AG04450 (cell line): ENCODE results near the gene PSMG4. TPM values are rescaled to one million over a fixed set of nuclear protein-coding genes. Genes with fewer than 3 reads are reported as not detected.

Experiments
- CTCF ChIA-PET: fragments of 300-600, 350-600 bp; formaldehyde crosslinking; extraction: SDS; loops from one replicate; lab custom pipeline; 2022; ENCODE audit warnings: antibody characterized with exemption, inconsistent platforms; lab: Charles Lee
- POLR2A ChIA-PET: fragments of 350-600 bp; formaldehyde crosslinking; extraction: SDS; loops from one replicate; lab custom pipeline; 2021; ENCODE audit warnings: antibody characterized with exemption, inconsistent platforms; lab: Yijun Ruan, JAX
- DNase-seq: peaks from one replicate; pipeline ENCODE4 v3.0.0-alpha.2; 2011; ENCODE audit warnings: low read depth, low spot score
- H3K27ac ChIP-seq: one replicate; pipeline ENCODE4 v1.5.1; 2012; ENCODE audit warnings: low read depth, low read length, control low read depth
- H3K27me3 ChIP-seq: one replicate; pipeline ENCODE4 v1.6.0; 2012; ENCODE audit warnings: low read length; ENCODE audit not compliant: control insufficient read depth, insufficient read depth
- H3K4me3 ChIP-seq: 2 replicates; pipeline ENCODE4 v1.5.1; 2011; ENCODE audit warnings: mild to moderate bottlenecking, low read depth, low read length, control low read depth
- H3K9me3 ChIP-seq: 2 replicates; pipeline ENCODE4 v1.5.1; 2012; ENCODE audit warnings: low read length; ENCODE audit not compliant: control insufficient read depth, insufficient read depth
- polyA plus RNA-seq: library from polyadenylated mRNA; depleted of rRNA; stranded (reverse); fragments of >200 nt; gene quantifications from 2 replicates; pipeline ENCODE4 v1.2.3, GENCODE V29; 2011
- TF ChIP-seq, protein P1 (sequence below): IDR thresholded peaks from 2 replicates; pipeline ENCODE4 v1.5.1; 2011; ENCODE audit warnings: low read depth, low read length, control low read depth, inconsistent platforms

Gene PSMG4
- polyA plus RNA-seq, 1 experiment, result 15.8 TPM

DNA sequence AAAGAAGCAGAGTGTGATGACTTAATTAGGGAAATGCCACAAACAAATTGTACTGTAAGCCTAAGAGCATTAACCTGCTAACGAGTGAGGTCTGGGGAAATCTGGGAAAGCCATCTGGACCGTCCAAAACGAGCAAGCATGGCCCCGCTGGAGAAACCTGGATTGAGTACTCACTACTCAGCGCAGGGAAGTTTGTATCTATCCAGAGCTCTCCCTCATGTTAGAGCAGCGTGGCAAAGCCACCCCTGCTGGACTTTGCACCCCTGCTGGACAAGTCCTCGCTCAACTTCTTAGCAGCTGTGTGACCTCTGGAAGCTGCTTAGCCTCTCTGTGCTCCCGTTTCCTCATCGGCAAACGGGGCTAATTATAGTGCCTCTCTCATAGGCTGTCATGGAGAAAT is 37.3 kb downstream of the PSMG4 start:
- POLR2A ChIA-PET, result no interaction called here
- CTCF ChIA-PET, result interaction anchor here (0.6 kb wide), 1 partner anchor 437 kb away, joined by 3 read pairs; no protein-coding TSS in a partner anchor
- DNase-seq, result no peak
- Histone ChIP-seq H3K27ac (no peak overlapping the region), H3K4me3 (no peak overlapping the region), H3K27me3 (peaks cover 29% of the 10 kb centered on the region), H3K9me3 (no peaks in the 10 kb centered on the region; the same call in 1 of the 2 replicates)
- TF ChIP-seq, protein P1, sequence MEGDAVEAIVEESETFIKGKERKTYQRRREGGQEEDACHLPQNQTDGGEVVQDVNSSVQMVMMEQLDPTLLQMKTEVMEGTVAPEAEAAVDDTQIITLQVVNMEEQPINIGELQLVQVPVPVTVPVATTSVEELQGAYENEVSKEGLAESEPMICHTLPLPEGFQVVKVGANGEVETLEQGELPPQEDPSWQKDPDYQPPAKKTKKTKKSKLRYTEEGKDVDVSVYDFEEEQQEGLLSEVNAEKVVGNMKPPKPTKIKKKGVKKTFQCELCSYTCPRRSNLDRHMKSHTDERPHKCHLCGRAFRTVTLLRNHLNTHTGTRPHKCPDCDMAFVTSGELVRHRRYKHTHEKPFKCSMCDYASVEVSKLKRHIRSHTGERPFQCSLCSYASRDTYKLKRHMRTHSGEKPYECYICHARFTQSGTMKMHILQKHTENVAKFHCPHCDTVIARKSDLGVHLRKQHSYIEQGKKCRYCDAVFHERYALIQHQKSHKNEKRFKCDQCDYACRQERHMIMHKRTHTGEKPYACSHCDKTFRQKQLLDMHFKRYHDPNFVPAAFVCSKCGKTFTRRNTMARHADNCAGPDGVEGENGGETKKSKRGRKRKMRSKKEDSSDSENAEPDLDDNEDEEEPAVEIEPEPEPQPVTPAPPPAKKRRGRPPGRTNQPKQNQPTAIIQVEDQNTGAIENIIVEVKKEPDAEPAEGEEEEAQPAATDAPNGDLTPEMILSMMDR, result no peak

DNA sequence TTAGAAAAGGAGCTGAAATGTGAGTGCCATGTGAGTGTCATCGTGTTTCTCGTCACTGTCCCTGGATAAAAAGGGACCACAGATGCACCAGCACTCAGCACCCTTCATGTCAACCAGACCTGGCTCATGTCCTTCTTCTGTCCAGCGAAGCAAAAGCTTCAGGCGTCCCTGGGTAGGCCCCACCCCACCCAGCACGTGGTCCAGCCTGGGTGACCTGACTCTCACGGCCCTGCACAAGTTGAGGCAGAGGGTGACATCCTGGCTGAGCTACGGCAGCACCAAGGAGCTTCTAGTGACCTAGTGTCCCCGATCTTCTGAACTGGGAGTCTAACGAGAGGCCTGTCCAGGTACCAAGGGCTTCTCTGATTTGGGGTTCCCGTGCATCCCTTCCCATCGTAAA is 37.8 kb downstream of the PSMG4 start:
- Histone ChIP-seq H3K4me3 (no peak overlapping the region), H3K27ac (no peak overlapping the region), H3K9me3 (peaks cover 2% of the 10 kb centered on the region; the same call in 1 of the 2 replicates), H3K27me3 (peaks cover 31% of the 10 kb centered on the region)
- TF ChIP-seq, protein P1, result no peak
- no peak for DNase-seq
- ChIA-PET CTCF (interaction anchor here (0.6 kb wide), 2 partner anchors 228 to 437 kb away, joined by 3 read pairs; partner anchors contain the start of gene RIPK1), POLR2A (no interaction called here)

DNA sequence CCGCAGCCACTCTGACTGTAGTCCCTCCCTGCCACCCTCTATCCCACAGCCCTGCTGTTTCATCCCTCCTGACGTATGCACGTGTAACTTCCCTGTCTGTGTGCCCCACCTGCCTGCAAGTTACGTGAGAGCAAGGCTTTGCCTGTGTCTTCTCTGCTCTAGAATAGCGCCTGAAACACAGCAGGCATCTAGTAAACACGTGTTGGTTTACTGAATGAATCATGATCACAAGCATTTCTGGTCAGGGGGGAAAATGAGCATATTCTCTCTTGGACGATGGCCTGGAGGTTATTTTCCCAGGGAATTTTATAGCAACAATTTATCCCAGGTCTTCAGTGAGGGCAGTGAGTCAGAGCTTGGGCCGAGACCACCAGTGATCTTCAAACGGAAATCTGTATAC is 38.3 kb downstream of the PSMG4 start:
- peaks cover 3% of the 10 kb centered on the region; the same call in 1 of the 2 replicates for H3K9me3 ChIP-seq
- no peak for DNase-seq
- H3K27ac ChIP-seq, result no peak overlapping the region
- TF ChIP-seq, protein P1, result no peak
- H3K4me3 ChIP-seq, result no peak overlapping the region
- CTCF ChIA-PET, result interaction anchor here (0.6 kb wide), 2 partner anchors 229 to 436 kb away, joined by 3 read pairs; partner anchors contain the start of gene RIPK1
- H3K27me3 ChIP-seq, result peaks cover 35% of the 10 kb centered on the region
- POLR2A ChIA-PET, result interaction anchor here (0.9 kb wide), 1 partner anchor 15 kb away, joined by 3 read pairs; no protein-coding TSS in a partner anchor

DNA sequence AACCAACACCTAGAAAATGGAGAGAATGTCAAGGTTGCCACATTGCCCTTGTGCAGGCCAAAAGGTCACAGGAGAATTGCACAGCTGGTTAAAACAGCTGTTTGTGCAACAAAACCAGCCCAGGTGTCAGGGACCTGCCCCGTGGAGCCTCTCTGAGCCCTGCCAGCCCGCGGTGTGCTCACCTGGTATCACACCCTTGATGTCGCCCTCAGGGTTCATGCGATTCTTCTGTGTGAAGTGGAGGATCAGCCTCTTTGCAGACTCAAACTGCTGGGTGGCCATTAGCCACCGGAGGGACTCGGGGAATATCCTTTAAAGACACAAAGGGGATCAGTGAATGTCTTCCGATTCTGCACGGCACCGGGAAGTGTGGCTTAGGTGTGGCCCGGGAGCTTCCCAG is 39.2 kb downstream of the PSMG4 start:
- TF ChIP-seq, protein P1, result no peak
- Histone ChIP-seq H3K27ac (no peak overlapping the region), H3K9me3 (peaks cover 3% of the 10 kb centered on the region; the same call in 1 of the 2 replicates), H3K4me3 (no peak overlapping the region), H3K27me3 (peaks cover 35% of the 10 kb centered on the region)
- ChIA-PET POLR2A (interaction anchor here (0.9 kb wide), 1 partner anchor 16 kb away, joined by 3 read pairs; no protein-coding TSS in a partner anchor), CTCF (interaction anchor here (0.7 kb wide), 1 partner anchor 8 kb away, joined by 4 read pairs; no protein-coding TSS in a partner anchor)
- DNase-seq, result no peak

DNA sequence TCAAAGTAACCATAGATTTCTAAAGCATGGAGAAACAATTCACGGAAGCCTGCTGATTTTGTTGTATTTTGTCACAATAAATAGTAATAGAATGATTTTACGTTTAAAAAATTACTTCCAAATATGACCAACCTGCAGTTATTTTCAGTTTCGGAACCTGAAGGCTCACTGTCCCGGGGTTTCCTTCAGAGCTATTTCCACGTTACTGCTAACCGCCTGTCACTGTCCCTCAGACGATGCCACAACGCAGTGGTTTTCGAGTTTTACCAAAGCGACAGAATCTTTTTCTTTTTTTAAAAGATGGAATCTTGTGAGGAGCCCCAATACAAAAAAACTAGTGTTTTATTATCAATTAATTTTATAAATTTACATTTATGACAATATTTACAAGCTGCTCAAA is 40.5 kb downstream of the PSMG4 start:
- CTCF ChIA-PET, result no interaction called here
- no peak overlapping the region for H3K27ac ChIP-seq
- no peak for DNase-seq
- no peak overlapping the region for H3K4me3 ChIP-seq
- POLR2A ChIA-PET, result no interaction called here
- peaks cover 32% of the 10 kb centered on the region for H3K27me3 ChIP-seq
- peaks cover 3% of the 10 kb centered on the region; the same call in 1 of the 2 replicates for H3K9me3 ChIP-seq
- TF ChIP-seq, protein P1, result no peak
